Mucosa of gallbladder (tissue), 1 donor: ENCODE data around the gene UBAC2. TPM values are rescaled to one million over a fixed set of nuclear protein-coding genes. Genes with fewer than 3 reads are reported as not detected.

Source experiments
- DNase-seq: peaks from one replicate; pipeline ENCODE4 v3.0.0-alpha.2; 2020; ENCODE audit warnings: low spot score
- total RNA-seq: library from RNA; stranded (reverse); gene quantifications from one replicate; pipeline ENCODE4 v1.2.1, GENCODE V29; 2021
- donor health status: DM: no; HTN: no; CAD: no.

Gene UBAC2
- total RNA-seq, 1 donor from 2014 or later = 65.8 TPM

GRCh38 chr13:99269627-99270241 is 69.1 kb downstream of the UBAC2 start:
- DNase-seq = no peak

GRCh38 chr13:99270518-99270917 is 69.9 kb downstream of the UBAC2 start:
- DNase-seq = no peak

GRCh38 chr13:99271249-99271648 is 70.6 kb downstream of the UBAC2 start:
- no peak for DNase-seq

- no peak for DNase-seq
These were observed 71.8 kb downstream of the UBAC2 start for GRCh38 chr13:99272481-99272880.

GRCh38 chr13:99273128-99273527 is 72.5 kb downstream of the UBAC2 start:
- no peak for DNase-seq

GRCh38 chr13:99275093-99275469 is 74.4 kb downstream of the UBAC2 start:
- DNase-seq = no peak

GRCh38 chr13:99276706-99277105 is 76.1 kb downstream of the UBAC2 start:
- DNase-seq = no peak

GRCh38 chr13:99277629-99278028 is 77.0 kb downstream of the UBAC2 start:
- no peak for DNase-seq

GRCh38 chr13:99278200-99278599 is 77.5 kb downstream of the UBAC2 start:
- DNase-seq = no peak

GRCh38 chr13:99278843-99279242 is 78.2 kb downstream of the UBAC2 start:
- no peak for DNase-seq

- DNase-seq = no peak
These were observed 79.0 kb downstream of the UBAC2 start for GRCh38 chr13:99279637-99280036.

GRCh38 chr13:99280166-99280565 is 79.5 kb downstream of the UBAC2 start:
- DNase-seq = no peak

GRCh38 chr13:99281811-99282263 is 81.2 kb downstream of the UBAC2 start:
- peak; percentile 51 for DNase-seq

GRCh38 chr13:99282264-99283231 is 81.9 kb downstream of the UBAC2 start:
- DNase-seq = no peak

- DNase-seq = no peak
These were observed 85.0 kb downstream of the UBAC2 start for GRCh38 chr13:99285432-99286182.

- no peak for DNase-seq
These were observed 86.9 kb downstream of the UBAC2 start for GRCh38 chr13:99287551-99287950.

GRCh38 chr13:99288089-99288488 is 87.4 kb downstream of the UBAC2 start:
- no peak for DNase-seq

- DNase-seq = no peak
These were observed 88.6 kb downstream of the UBAC2 start for GRCh38 chr13:99289271-99289670.

- no peak for DNase-seq
These were observed 89.2 kb downstream of the UBAC2 start for GRCh38 chr13:99289674-99290337.

- no peak for DNase-seq
These were observed 90.2 kb downstream of the UBAC2 start for GRCh38 chr13:99290894-99291293.

GRCh38 chr13:99293178-99293577 is 92.5 kb downstream of the UBAC2 start:
- no peak for DNase-seq

GRCh38 chr13:99294198-99294597 is 93.5 kb downstream of the UBAC2 start:
- DNase-seq = no peak
